Stimulated activated CD8-positive, alpha-beta memory T cell treated with anti-CD3 and anti-CD28 coated beads, Interleukin-4, amount 100 ng/mL, for 48 hours (primary cell): ENCODE measurements around the gene PARPBP.
"Not testable (repeated sequence)": the region's sequence is repeated elsewhere in the genome, so short reads cannot be mapped to it uniquely, and the experiment has no call there.

Source experiments
- DNase-seq: peaks from one replicate; pipeline ENCODE4 v3.0.0-alpha.2; 2020

Gene PARPBP

DNA sequence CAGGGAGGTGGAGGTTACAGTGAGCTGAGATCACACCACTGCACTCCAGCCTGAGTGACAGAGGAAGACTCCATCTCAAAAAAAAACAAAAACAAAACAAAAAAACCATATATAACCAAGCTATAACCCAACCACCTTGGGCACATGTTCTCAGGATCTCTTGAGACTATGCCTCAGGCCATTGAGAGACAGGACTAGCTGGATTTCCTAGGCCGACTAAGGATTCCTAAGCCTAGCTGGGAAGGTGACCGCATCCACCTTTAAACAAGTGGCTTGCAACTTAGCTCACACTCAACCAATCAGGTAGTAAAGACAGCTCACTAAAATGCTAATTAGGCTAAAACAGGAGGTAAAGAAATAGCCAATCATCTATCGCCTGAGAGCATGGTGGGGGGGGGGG lies 35.2 kb downstream of the PARPBP start:
- DNase-seq: not testable (repeated sequence)

GRCh38 chr12:102163383-102163782 lies 43.4 kb downstream of the PARPBP start:
- no peak for DNase-seq

GRCh38 chr12:102167821-102168604 lies 48.0 kb downstream of the PARPBP start:
- no peak for DNase-seq

DNA sequence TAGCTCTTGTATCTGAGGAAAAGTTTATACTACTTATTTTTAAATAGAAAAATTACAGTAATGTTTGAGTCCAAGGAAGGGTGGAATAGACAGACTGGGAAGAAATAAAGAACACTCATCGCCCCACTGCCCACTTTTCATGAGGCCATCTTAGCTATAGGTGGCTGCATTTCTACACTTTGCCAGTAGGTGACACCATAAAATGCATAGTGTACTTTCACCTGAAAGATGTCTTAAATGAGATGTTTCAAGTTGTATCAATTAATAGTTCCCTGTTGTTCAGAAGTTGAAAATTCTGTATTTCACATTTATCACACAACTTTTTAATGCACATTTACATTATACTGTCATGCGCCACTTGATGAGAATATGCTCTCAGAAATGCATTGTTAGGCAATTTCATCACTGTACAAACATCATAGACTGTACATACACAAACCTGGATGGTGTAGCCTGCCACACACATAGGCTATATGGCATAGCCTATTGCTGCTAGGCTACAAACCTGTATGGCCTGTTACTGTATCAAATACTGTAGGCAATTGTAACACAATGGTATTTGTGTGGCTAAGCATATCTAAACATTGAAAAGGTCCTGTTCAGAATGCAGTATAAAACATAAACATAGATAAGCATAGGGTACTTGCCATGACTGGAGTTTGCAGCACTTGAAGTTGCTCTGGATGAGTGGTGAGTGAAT lies 50.1 kb downstream of the PARPBP start:
- DNase-seq: no peak

DNA sequence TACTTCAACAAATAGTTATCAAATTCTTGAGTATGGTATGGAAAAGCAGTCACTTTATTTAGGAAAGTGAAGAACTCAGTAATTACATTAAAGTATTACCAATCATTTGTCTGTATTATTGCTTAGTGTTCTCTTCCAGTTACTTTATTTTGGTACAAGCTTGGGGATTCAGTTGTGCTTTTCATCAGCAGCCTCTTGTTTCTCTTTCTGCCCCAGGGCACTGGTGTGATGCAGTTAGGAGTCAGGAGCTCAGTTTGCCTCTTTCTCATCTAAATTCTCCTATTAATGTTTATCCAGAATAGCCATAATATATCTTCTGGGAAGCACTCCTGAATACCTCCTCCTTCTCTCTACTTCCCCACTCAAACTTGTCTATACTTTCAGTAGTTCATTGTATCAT lies 52.0 kb downstream of the PARPBP start:
- DNase-seq: no peak

- no peak for DNase-seq
Observed at GRCh38 chr12:102172436-102172835, 52.5 kb downstream of the PARPBP start.

DNA sequence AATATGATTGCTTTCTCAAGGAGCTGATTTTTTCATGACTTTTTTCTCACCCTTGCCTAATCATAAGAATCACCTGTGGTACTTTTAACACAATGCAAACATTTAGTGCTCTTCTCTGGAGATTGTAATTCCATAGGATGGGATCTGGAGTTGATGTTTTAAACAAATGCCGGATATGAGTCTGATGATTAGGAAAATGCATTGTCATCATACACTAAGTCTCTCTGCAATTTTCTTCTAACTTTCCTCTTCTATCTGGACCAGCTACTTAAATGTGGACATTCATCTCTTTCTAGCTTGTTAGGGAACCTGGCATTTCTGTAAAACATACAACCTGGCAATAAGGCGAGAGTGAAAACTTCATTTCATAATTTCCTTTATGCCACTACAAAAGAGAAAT lies 54.1 kb downstream of the PARPBP start:
- no peak for DNase-seq

GRCh38 chr12:102174761-102175160 lies 54.8 kb downstream of the PARPBP start:
- DNase-seq: no peak

DNA sequence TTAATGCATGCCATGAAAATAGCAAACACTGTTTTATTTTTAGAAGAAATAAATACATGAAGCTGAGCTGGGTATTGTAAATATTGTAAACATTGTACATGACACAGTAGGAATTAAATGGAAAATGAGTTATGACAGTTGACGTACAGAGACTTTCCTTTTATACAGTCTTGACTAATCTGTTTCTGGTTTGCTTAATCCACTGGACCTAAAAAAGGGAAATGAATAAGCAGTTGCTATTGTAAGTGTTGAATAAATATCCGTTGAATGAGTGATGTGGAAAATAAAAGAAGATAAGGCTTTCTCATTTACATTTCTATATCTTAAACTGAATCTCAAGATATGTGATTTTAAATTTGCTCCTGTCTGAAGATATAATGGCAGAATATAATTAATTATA lies 62.7 kb downstream of the PARPBP start:
- no peak for DNase-seq

DNA sequence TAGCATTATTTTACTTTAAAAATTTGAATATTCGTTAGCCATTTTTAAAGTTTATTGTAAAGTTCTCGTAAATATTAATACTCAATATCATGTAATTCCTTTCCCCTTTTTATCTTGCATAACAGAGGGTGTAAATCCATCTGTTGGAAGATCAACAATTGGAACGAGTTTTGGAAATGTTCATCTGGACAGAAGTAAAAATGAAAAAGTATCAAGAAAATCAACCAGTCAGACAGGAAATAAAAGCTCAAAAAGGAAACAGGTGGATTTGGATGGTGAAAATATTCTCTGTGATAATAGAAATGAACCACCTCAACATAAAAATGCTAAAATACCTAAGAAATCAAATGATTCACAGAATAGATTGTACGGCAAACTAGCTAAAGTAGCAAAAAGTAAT lies 75.8 kb downstream of the PARPBP start:
- no peak for DNase-seq

DNA sequence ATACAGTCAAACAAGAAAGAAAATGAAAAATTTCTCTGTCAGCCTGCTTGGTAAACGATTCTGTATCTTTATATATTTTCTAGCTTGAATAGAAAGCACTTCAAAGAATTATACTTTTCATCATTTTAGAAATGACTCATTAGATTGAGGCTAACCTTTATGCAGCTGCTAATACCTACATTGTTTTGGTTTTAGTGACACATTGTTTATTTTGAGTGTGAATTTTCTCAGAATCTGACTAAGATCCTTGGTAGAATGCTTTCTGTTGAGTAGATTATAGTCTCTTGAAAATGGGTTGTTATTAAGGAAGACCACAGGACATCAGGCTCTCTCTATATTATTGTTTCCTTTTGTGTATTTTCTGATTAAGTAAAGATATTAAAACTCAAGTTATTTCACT lies 77.8 kb downstream of the PARPBP start, which contains the start of gene PMCH:
Gene PMCH (minus strand): TSS at position 45 of the 400 bp plus-strand sequence. CDS start 63 bp downstream, outside the sequence.
- DNase-seq: no peak

GRCh38 chr12:102201436-102202061 lies 81.6 kb downstream of the PARPBP start:
- no peak for DNase-seq

DNA sequence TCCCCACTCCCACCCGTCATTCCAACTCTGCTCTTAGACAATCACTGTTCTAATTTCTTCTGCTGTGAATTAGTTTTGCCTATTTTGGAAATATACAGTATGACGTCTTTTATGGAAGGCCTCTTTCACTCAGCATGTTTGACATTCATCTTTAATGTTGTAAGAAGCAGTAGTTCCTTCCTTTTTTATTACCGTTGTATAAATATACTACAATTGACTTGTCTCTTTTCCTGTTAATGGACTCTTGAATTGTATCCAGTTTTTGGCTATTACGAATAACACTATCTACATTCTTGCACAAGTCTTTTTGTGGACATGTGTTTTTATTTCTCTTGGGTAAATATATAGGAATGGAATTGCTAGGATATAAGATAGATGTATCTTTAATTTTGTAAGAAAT lies 82.6 kb downstream of the PARPBP start:
- no peak for DNase-seq

DNA sequence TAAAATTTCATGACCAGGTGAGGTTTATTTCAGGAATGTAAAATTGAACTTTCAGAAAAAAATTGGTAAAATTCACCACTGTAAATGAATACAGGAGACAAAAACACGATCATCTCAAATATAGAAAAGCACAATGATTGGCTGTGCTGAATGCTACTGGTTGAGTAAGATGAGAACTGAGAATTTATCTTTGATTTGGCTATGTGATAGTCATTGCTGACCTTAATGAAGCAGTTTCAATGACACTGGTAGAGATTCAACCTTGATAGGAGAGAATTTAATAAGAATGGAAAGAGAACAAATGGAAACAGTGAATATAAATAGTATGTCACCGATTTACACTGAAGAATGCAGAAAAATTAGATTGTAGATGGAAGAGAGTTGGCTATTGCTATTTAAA lies 84.0 kb downstream of the PARPBP start:
- DNase-seq: no peak

DNA sequence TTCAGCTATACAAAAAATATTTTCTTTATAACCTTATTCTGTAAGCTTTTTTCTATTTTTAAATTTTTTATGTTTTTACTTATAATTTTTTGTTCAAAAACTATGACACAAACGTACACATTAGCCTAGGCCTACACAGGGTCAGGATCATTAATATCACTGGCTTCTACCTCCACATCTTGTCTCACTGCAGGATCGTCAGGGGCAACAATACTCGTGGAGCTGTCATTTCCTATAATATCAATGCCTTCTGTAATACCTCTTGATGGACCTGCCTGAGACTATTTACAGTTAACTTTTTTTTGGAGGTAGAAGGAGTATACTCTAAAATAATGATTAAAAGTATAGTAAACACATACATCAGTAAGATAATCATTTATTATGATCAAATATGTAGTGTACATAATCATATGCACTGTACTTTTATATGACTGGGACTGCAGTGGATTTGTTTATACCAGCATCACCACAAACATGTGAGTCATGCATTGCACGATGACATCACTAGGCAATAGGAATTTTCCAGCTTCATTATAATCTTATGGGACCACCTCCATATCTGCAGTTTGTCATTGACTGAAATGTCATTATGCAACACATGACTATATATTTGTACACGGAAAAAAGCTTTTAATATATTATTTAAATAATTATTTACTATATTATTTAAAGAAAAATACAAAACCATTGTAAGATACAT lies 96.2 kb downstream of the PARPBP start:
- DNase-seq: no peak

GRCh38 chr12:102220736-102221135 lies 100.8 kb downstream of the PARPBP start:
- no peak for DNase-seq

- no peak for DNase-seq
Observed at GRCh38 chr12:102227954-102228353, 108.0 kb downstream of the PARPBP start.

GRCh38 chr12:102232036-102232435 lies 112.1 kb downstream of the PARPBP start:
- DNase-seq: no peak

GRCh38 chr12:102232446-102232845 lies 112.5 kb downstream of the PARPBP start:
- no peak for DNase-seq

DNA sequence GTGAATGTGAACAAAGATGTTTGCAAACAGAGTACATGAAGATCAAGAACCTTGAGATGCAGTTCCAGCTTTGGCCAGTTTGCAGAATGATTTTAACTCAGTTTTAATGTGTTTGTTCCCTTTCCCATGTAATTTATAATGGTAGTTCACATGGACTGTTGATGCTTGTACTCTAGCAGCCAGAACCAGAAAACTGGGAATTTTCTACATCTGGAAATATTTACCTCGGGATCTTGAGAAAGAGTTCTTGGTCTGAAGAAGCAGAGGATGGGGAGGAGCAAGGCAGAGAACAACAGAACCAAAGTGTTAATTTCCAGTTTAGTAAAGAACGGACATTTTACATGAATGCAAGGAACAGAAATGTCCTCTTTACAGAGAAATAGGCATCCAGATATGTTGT lies 114.6 kb downstream of the PARPBP start:
- DNase-seq: no peak

DNA sequence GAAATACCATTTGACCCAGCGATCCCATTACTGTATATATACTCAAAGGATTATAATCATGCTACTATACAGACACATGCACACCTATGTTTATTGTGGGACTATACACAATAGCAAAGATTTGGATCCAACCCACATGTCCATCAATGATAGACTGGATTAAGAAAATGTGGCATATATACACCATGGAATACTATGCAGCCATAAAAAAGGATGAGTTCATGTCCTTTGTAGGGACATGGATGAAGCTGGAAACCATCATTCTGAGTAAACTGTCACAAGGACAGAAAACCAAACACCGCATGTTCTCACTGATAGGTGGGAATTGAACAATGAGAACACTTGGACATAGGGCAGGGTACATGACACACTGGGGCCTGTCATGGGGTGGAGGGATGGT lies 120.9 kb downstream of the PARPBP start:
- DNase-seq: not testable (repeated sequence)
